HL-60 (cell line): ENCODE measurements around the gene VAMP2.

Experiments used
- DNase-seq, 2 experiments: peaks; one replicate each; pipeline ENCODE4 v3.0.0-alpha.2; 2010 to 2020; ENCODE audit warnings: low read depth in 1 of 2, low spot score in 1 of 2
- H3K27ac ChIP-seq: fragments of 250-450 bp; sonication (Bioruptor Pico); replicated peaks from 2 replicates; pipeline ENCODE4 v1.5.1; 2020; ENCODE audit warnings: mild to moderate bottlenecking, moderate library complexity
- H3K27me3 ChIP-seq: fragments of 250-450 bp; sonication (Bioruptor Pico); 2 replicates; pipeline ENCODE4 v1.5.1; 2021; ENCODE audit warnings: mild to moderate bottlenecking, moderate library complexity; ENCODE audit not compliant: insufficient read depth, poor library complexity, severe bottlenecking
- H3K4me3 ChIP-seq: replicated peaks from 2 replicates; pipeline ENCODE4 v1.5.1; 2011; ENCODE audit warnings: mild to moderate bottlenecking, control low read depth, low read length; ENCODE audit not compliant: insufficient read depth
- CTCF ChIP-seq: IDR thresholded peaks from one replicate; pipeline ENCODE4 v1.5.1; 2011; ENCODE audit warnings: low read length, control low read depth, inconsistent platforms; ENCODE audit not compliant: insufficient read depth
- GABPA ChIP-seq: IDR thresholded peaks from 2 replicates; pipeline ENCODE4 v1.6.1; 2012; ENCODE audit warnings: low read depth
- POLR2AphosphoS5 ChIP-seq: IDR thresholded peaks from 2 replicates; pipeline ENCODE4 v1.6.1; 2012; ENCODE audit warnings: low read depth
- REST ChIP-seq: IDR thresholded peaks from 2 replicates; pipeline ENCODE4 v1.6.1; 2012; ENCODE audit warnings: low read depth; ENCODE audit not compliant: insufficient replicate concordance
- SPI1 ChIP-seq: IDR thresholded peaks from 2 replicates; pipeline ENCODE4 v1.6.1; 2012; ENCODE audit warnings: low read depth, mild to moderate bottlenecking, borderline replicate concordance

The VAMP2 gene

GRCh38 chr17:8163978-8164814, 1.4 kb upstream of the VAMP2 start:
- peak in 1 of 2 experiments; percentile 88 for DNase-seq
- peak overlapping the region; percentile 75 for H3K27ac ChIP-seq
- no peaks in the 10 kb centered on the region for H3K27me3 ChIP-seq
- TF ChIP-seq POLR2AphosphoS5 (no peak), REST (no peak), GABPA (no peak), CTCF (no peak), SPI1 (no peak)
- H3K4me3 ChIP-seq, result no peak overlapping the region

GRCh38 chr17:8162997-8163977, 539 bp upstream of the VAMP2 start:
- H3K27me3 ChIP-seq, result no peaks in the 10 kb centered on the region
- no peak for DNase-seq
- TF ChIP-seq CTCF (no peak), POLR2AphosphoS5 (no peak), REST (no peak), SPI1 (no peak), GABPA (no peak)
- peak overlapping the region; percentile 75 for H3K27ac ChIP-seq
- H3K4me3 ChIP-seq, result peak overlapping the region; percentile 41

- H3K27me3 ChIP-seq, result no peaks in the 10 kb centered on the region
- DNase-seq, result no peak
- H3K4me3 ChIP-seq, result peak overlapping the region; percentile 76
- H3K27ac ChIP-seq, result peak overlapping the region; percentile 67; the same call in 1 of the 2 replicates
- no peak for TF ChIP-seq POLR2AphosphoS5
- no peak for TF ChIP-seq CTCF
- no peak for TF ChIP-seq SPI1
- TF ChIP-seq REST, result no peak
- no peak for TF ChIP-seq GABPA
Measured at GRCh38 chr17:8161289-8162232, 1.2 kb downstream of the VAMP2 start.
